K562 (cell line): ENCODE measurements around the gene DHRS13. TPM values are rescaled to one million over a fixed set of nuclear protein-coding genes. Genes with fewer than 3 reads are reported as not detected.

Source experiments
- CREBBP ChIP-seq: IDR thresholded peaks from one replicate; pipeline ENCODE4 v1.6.1; 2012; ENCODE audit warnings: low read depth, mild to moderate bottlenecking, control low read depth, inconsistent platforms, low read length
- EGR1 ChIP-seq: fragments of 450-650 bp; conservative IDR thresholded peaks from 2 replicates; pipeline ENCODE4 v1.6.1; 2017; ENCODE audit warnings: mild to moderate bottlenecking
- FOXP1 ChIP-seq: sonication (generic); formaldehyde crosslinking; IDR thresholded peaks from 2 replicates; pipeline ENCODE4 v1.8.0; 2022; ENCODE audit warnings: mild to moderate bottlenecking, missing genetic modification reagents
- GATA2 ChIP-seq: sonication (generic); formaldehyde crosslinking; IDR thresholded peaks from 2 replicates; pipeline ENCODE4 v1.4.0; 2020; ENCODE audit warnings: mild to moderate bottlenecking, missing genetic modification reagents
- MEF2A ChIP-seq: IDR thresholded peaks from 2 replicates; pipeline ENCODE4 v1.6.1; 2011; ENCODE audit warnings: low read depth, mild to moderate bottlenecking, low read length, moderate library complexity; ENCODE audit not compliant: control insufficient read depth
- NCOA4 ChIP-seq: fragments of 450-650 bp; IDR thresholded peaks from 2 replicates; pipeline ENCODE4 v1.6.1; 2018; ENCODE audit warnings: mild to moderate bottlenecking; ENCODE audit not compliant: partially characterized antibody
- NFYB ChIP-seq: IDR thresholded peaks from 2 replicates; pipeline ENCODE4 v1.6.1; 2011; ENCODE audit warnings: mild to moderate bottlenecking, moderate library complexity; ENCODE audit not compliant: insufficient read length; ENCODE audit errors: extremely low read depth
- NR2C1 ChIP-seq, 2 experiments: fragments of 450-650 bp; IDR thresholded peaks; 2 replicates each; pipeline ENCODE4 v1.6.1; 2017; ENCODE audit warnings: mild to moderate bottlenecking in 2 of 2, antibody characterized with exemption in 1 of 2, inconsistent platforms in 1 of 2, missing compliant biosample characterization in 1 of 2, missing genetic modification characterization in 1 of 2
- POLR3A ChIP-seq: IDR thresholded peaks from 2 replicates; pipeline ENCODE4 v1.6.1; 2011; ENCODE audit warnings: borderline replicate concordance, mild to moderate bottlenecking, moderate library complexity; ENCODE audit not compliant: insufficient read length, insufficient read depth; ENCODE audit errors: extremely low read depth
- PTBP1 ChIP-seq: fragments of 200-400 bp; formaldehyde crosslinking; IDR thresholded peaks from 2 replicates; pipeline ENCODE4 v1.6.1; 2017; ENCODE audit warnings: low read depth, low read length
- RBM22 ChIP-seq: fragments of 200-400 bp; formaldehyde crosslinking; IDR thresholded peaks from 2 replicates; pipeline ENCODE4 v1.6.1; 2018; ENCODE audit warnings: low read length, low read depth; ENCODE audit not compliant: poor library complexity, severe bottlenecking
- SIN3A ChIP-seq, 2 experiments: fragments of 150-350 bp in 1 of 2; IDR thresholded peaks; 2 replicates each; pipeline ENCODE4 v1.6.1; 2011 to 2016; ENCODE audit warnings: borderline replicate concordance in 2 of 2, low read depth in 2 of 2, low read length in 2 of 2, mild to moderate bottlenecking in 2 of 2, moderate library complexity in 2 of 2; ENCODE audit not compliant: control insufficient read depth in 1 of 2
- SIN3B ChIP-seq: fragments of 450-650 bp; IDR thresholded peaks from 2 replicates; pipeline ENCODE4 v1.6.1; 2017; ENCODE audit warnings: low read depth, mild to moderate bottlenecking, moderate library complexity
- SMARCA4 ChIP-seq: fragments of 450-650 bp; IDR thresholded peaks from 2 replicates; pipeline ENCODE4 v1.6.1; 2016
- SRSF7 ChIP-seq: fragments of 200-400 bp; formaldehyde crosslinking; optimal IDR thresholded peaks from 2 replicates; pipeline ENCODE3; 2017; ENCODE audit warnings: mild to moderate bottlenecking, low read depth, low read length
- TBP ChIP-seq: optimal IDR thresholded peaks from 2 replicates; pipeline ENCODE3; 2011; ENCODE audit warnings: low read depth, low read length, improper control_type of control experiment
- U2AF1 ChIP-seq: fragments of 200-400 bp; formaldehyde crosslinking; optimal IDR thresholded peaks from 2 replicates; pipeline ENCODE3; 2017; ENCODE audit warnings: mild to moderate bottlenecking, low read depth, low read length, moderate library complexity
- WHSC1 ChIP-seq: IDR thresholded peaks from one replicate; pipeline ENCODE4 v1.6.1; 2012; ENCODE audit warnings: low read length, control low read depth, inconsistent platforms
- ZFPM2 ChIP-seq: fragments of 250-450 bp; sonication (Bioruptor Pico); IDR thresholded peaks from 2 replicates; pipeline ENCODE4 v1.5.1; 2022; ENCODE audit warnings: mild to moderate bottlenecking
- ZNF282 ChIP-seq: sonication (generic); formaldehyde crosslinking; IDR thresholded peaks from 2 replicates; pipeline ENCODE4 v1.8.1; 2023; ENCODE audit warnings: missing genetic modification reagents
- ZNF589 ChIP-seq: fragments of 200-800 bp; sonication (Bioruptor generic); IDR thresholded peaks from 2 replicates; pipeline ENCODE4 v1.6.1; 2016; ENCODE audit warnings: low read depth, missing genetic modification characterization, missing compliant biosample characterization
- ZNF76 ChIP-seq: fragments of 250-450 bp; sonication (Bioruptor Pico); IDR thresholded peaks from 2 replicates; pipeline ENCODE4 v1.4.0; 2020; ENCODE audit warnings: mild to moderate bottlenecking, moderate library complexity, borderline replicate concordance
- polyA plus RNA-seq, 8 experiments: library from polyadenylated mRNA; depleted of rRNA in 4 of 8; stranded (reverse) in 5 of 8; unstranded in 3 of 8; fragments of >200 nt; fragmentation: Nextera tagmentation in 2 of 8; fragmentation: Illumina TruSeq in 1 of 8; extraction: Ambion mirVana in 2 of 8; extraction: Trizol in 1 of 8; gene quantifications; 2 replicates each; pipeline versions ENCODE4 v1.2.1 to v1.2.3, GENCODE V29; 2011 to 2014; ENCODE audit warnings: inconsistent platforms in 1 of 8, missing spikeins in 1 of 8
- total RNA-seq, 7 experiments: library from RNA; depleted of rRNA in 6 of 7; stranded (reverse); fragments of >200 nt in 6 of 7; fragmentation: Illumina TruSeq in 2 of 7; extraction: Trizol in 2 of 7; gene quantifications; 2 replicates each; pipeline versions ENCODE4 v1.2.1 to v1.2.3, GENCODE V29; 2011 to 2021; ENCODE audit warnings: low replicate concordance in 1 of 7
- TF ChIP-seq, protein P1 (sequence below): fragments of 450-650 bp; IDR thresholded peaks from 2 replicates; pipeline ENCODE4 v1.6.1; 2016; ENCODE audit warnings: mild to moderate bottlenecking

Gene DHRS13
- total and polyA plus RNA-seq, 9 of the 15 experiments (the other 6 are each of a cell fraction or from before 2014, with no cell fraction given) = 0.32 to 52.3 (median 34.3) TPM; not detected in 1

DNA sequence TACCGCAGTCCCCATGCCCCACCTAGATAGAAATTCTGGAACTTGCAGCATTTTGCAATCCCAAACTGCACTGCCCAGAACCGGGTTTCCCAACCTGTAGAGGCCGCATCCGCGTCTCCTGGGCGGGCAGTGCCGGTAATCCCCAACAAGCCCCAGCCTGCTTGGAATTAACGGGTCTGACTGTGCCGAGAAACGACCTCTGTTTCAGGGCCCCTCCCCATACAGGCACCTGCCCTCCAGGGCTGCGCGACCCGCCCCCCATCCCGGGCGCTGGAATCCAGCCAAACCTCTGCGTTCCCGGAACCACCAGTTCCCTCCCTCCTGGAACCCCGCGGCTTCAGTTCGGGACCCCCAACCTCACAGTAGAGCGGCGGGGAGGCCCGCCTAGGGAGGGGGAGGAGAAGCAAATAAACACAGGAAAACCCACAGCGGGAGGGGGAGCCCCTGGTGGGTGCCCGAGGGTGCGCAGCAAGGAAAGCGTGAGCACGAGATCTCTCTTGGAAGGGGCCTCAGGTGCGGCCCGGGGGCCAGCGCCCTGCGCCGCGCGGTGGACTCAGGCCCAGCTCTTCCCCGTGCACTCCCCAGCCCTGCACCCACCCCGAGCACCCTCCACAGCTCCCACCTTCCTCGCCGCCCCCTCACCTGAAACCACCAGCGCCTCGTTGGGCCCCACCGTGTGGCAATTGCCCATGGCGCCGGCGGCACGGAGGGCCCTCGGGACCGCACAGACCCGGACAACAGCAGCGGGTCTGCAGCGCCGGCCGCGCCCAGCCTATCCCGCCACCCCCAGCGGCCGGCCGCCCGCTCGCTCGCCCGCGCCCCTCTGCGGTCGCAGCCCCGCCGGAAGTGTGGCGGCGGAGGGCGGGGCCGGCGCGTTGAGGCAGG is 5.8 kb downstream of the DHRS13 start, which contains the start of gene FLOT2 (continued):
- TF ChIP-seq ZFPM2 (CRISPR knock-in tag) = 0 out of 2 replicates have a peak, but pooled peaks have one; percentile 72
- TF ChIP-seq NR2C1 (IDR thresholded peaks at IDR 0.05) = no peak
- TF ChIP-seq NR2C1 (tag; IDR thresholded peaks at IDR 0.05) = no peak
- TF ChIP-seq ZNF589 (CRISPR knock-in tag) = no peak
- TF ChIP-seq POLR3A = no peak
- TF ChIP-seq TBP = no peak
- TF ChIP-seq ZNF76 (CRISPR knock-in tag) = peak; percentile 50; the same call in 1 of the 2 replicates
- TF ChIP-seq PTBP1 = no peak
- TF ChIP-seq FOXP1 (CRISPR knock-in tag) = no peak; the same call in 1 of the 2 replicates
- peak; percentile 57 for TF ChIP-seq EGR1
- TF ChIP-seq, protein P1, sequence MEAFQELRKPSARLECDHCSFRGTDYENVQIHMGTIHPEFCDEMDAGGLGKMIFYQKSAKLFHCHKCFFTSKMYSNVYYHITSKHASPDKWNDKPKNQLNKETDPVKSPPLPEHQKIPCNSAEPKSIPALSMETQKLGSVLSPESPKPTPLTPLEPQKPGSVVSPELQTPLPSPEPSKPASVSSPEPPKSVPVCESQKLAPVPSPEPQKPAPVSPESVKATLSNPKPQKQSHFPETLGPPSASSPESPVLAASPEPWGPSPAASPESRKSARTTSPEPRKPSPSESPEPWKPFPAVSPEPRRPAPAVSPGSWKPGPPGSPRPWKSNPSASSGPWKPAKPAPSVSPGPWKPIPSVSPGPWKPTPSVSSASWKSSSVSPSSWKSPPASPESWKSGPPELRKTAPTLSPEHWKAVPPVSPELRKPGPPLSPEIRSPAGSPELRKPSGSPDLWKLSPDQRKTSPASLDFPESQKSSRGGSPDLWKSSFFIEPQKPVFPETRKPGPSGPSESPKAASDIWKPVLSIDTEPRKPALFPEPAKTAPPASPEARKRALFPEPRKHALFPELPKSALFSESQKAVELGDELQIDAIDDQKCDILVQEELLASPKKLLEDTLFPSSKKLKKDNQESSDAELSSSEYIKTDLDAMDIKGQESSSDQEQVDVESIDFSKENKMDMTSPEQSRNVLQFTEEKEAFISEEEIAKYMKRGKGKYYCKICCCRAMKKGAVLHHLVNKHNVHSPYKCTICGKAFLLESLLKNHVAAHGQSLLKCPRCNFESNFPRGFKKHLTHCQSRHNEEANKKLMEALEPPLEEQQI = no peak
- TF ChIP-seq WHSC1 = no peak
- 0 out of 2 replicates have a peak, but pooled peaks have one; percentile 51 for TF ChIP-seq SMARCA4
- TF ChIP-seq NFYB = no peak
- TF ChIP-seq SRSF7 = no peak
- no peak for TF ChIP-seq U2AF1
- no peak for TF ChIP-seq ZNF282
- no peak; the same call in 1 of the 2 replicates for TF ChIP-seq SIN3B
- TF ChIP-seq NCOA4 = no peak
- peak; percentile 76 for TF ChIP-seq RBM22
- TF ChIP-seq MEF2A = no peak
- TF ChIP-seq GATA2 (CRISPR knock-in tag) = no peak
- TF ChIP-seq CREBBP = no peak
- peak; percentile 50 to 52; a peak in 2 of 4 replicates for TF ChIP-seq SIN3A (IDR thresholded peaks at IDR 0.05; ENCODE audit: borderline replicate concordance in 2 of 2, control insufficient read depth in 1 of 2, low read depth in 2 of 2, low read length in 2 of 2)
